ENCODE data around the gene KIF25.

The KIF25 gene

GRCh38 chr6:168053957-168054471 is 56.5 kb downstream of the KIF25 start:
- no peaks in the 10 kb centered on the region for H3K4me1 Mint-ChIP-seq (ENCODE audit: low read depth)
- no peaks in the 10 kb centered on the region for H3K36me3 Mint-ChIP-seq (ENCODE audit: low read depth)
- H3K4me3 Mint-ChIP-seq = no peak overlapping the region
- H3K9me3 Mint-ChIP-seq = no peaks in the 10 kb centered on the region
- no peaks in the 10 kb centered on the region for H3K27me3 Mint-ChIP-seq (ENCODE audit: low read depth)
- no peak overlapping the region for H3K27ac Mint-ChIP-seq
- no peak for DNase-seq (ENCODE audit: low spot score)

- H3K4me1 Mint-ChIP-seq (ENCODE audit: low read depth) = no peaks in the 10 kb centered on the region
- no peaks in the 10 kb centered on the region for H3K27me3 Mint-ChIP-seq (ENCODE audit: low read depth)
- H3K9me3 Mint-ChIP-seq = no peaks in the 10 kb centered on the region
- no peak overlapping the region for H3K27ac Mint-ChIP-seq
- H3K4me3 Mint-ChIP-seq = no peak overlapping the region
- no peak for DNase-seq (ENCODE audit: low spot score)
- no peaks in the 10 kb centered on the region for H3K36me3 Mint-ChIP-seq (ENCODE audit: low read depth)
These were observed 57.5 kb downstream of the KIF25 start for GRCh38 chr6:168054765-168055560.

GRCh38 chr6:168055696-168056489 is 58.4 kb downstream of the KIF25 start:
- H3K4me1 Mint-ChIP-seq (ENCODE audit: low read depth) = no peaks in the 10 kb centered on the region
- no peaks in the 10 kb centered on the region for H3K9me3 Mint-ChIP-seq
- H3K27ac Mint-ChIP-seq = no peak overlapping the region
- no peaks in the 10 kb centered on the region for H3K27me3 Mint-ChIP-seq (ENCODE audit: low read depth)
- no peaks in the 10 kb centered on the region for H3K36me3 Mint-ChIP-seq (ENCODE audit: low read depth)
- H3K4me3 Mint-ChIP-seq = no peak overlapping the region
- DNase-seq (ENCODE audit: low spot score) = no peak

- H3K4me3 Mint-ChIP-seq = no peak overlapping the region
- H3K36me3 Mint-ChIP-seq (ENCODE audit: low read depth) = no peaks in the 10 kb centered on the region
- no peak for DNase-seq (ENCODE audit: low spot score)
- H3K27ac Mint-ChIP-seq = no peak overlapping the region
- H3K4me1 Mint-ChIP-seq (ENCODE audit: low read depth) = no peaks in the 10 kb centered on the region
- H3K9me3 Mint-ChIP-seq = no peaks in the 10 kb centered on the region
- no peaks in the 10 kb centered on the region for H3K27me3 Mint-ChIP-seq (ENCODE audit: low read depth)
These were observed 59.5 kb downstream of the KIF25 start for GRCh38 chr6:168056892-168057527.

- Mint-ChIP-seq H3K27me3 (ENCODE audit: low read depth) (no peaks in the 10 kb centered on the region), H3K4me1 (ENCODE audit: low read depth) (no peaks in the 10 kb centered on the region), H3K36me3 (ENCODE audit: low read depth) (no peaks in the 10 kb centered on the region), H3K9me3 (no peaks in the 10 kb centered on the region), H3K27ac (no peak overlapping the region), H3K4me3 (no peak overlapping the region)
- DNase-seq (ENCODE audit: low spot score) = no peak
These were observed 60.4 kb downstream of the KIF25 start for GRCh38 chr6:168057836-168058235.

- Mint-ChIP-seq H3K4me1 (ENCODE audit: low read depth) (no peaks in the 10 kb centered on the region), H3K9me3 (no peaks in the 10 kb centered on the region), H3K27ac (no peak overlapping the region), H3K36me3 (ENCODE audit: low read depth) (no peaks in the 10 kb centered on the region), H3K27me3 (ENCODE audit: low read depth) (no peaks in the 10 kb centered on the region), H3K4me3 (no peak overlapping the region)
- DNase-seq (ENCODE audit: low spot score) = no peak
These were observed 61.5 kb downstream of the KIF25 start for GRCh38 chr6:168058691-168059551.

GRCh38 chr6:168060521-168060931 is 63.1 kb downstream of the KIF25 start:
- H3K27me3 Mint-ChIP-seq (ENCODE audit: low read depth) = no peaks in the 10 kb centered on the region
- no peaks in the 10 kb centered on the region for H3K36me3 Mint-ChIP-seq (ENCODE audit: low read depth)
- H3K4me1 Mint-ChIP-seq (ENCODE audit: low read depth) = no peaks in the 10 kb centered on the region
- H3K27ac Mint-ChIP-seq = no peak overlapping the region
- DNase-seq (ENCODE audit: low spot score) = no peak
- H3K4me3 Mint-ChIP-seq = no peak overlapping the region
- H3K9me3 Mint-ChIP-seq = no peaks in the 10 kb centered on the region

- H3K4me1 Mint-ChIP-seq (ENCODE audit: low read depth) = no peaks in the 10 kb centered on the region
- H3K4me3 Mint-ChIP-seq = no peak overlapping the region
- H3K9me3 Mint-ChIP-seq = no peaks in the 10 kb centered on the region
- no peaks in the 10 kb centered on the region for H3K36me3 Mint-ChIP-seq (ENCODE audit: low read depth)
- H3K27me3 Mint-ChIP-seq (ENCODE audit: low read depth) = no peaks in the 10 kb centered on the region
- no peak overlapping the region for H3K27ac Mint-ChIP-seq
- no peak for DNase-seq (ENCODE audit: low spot score)
These were observed 64.1 kb downstream of the KIF25 start for GRCh38 chr6:168061269-168062210.

- Mint-ChIP-seq H3K36me3 (ENCODE audit: low read depth) (no peaks in the 10 kb centered on the region), H3K27ac (no peak overlapping the region), H3K9me3 (no peaks in the 10 kb centered on the region), H3K27me3 (ENCODE audit: low read depth) (no peaks in the 10 kb centered on the region), H3K4me1 (ENCODE audit: low read depth) (no peaks in the 10 kb centered on the region), H3K4me3 (no peak overlapping the region)
- no peak for DNase-seq (ENCODE audit: low spot score)
These were observed 65.1 kb downstream of the KIF25 start for GRCh38 chr6:168062346-168063289.

GRCh38 chr6:168063431-168063830 is 66.0 kb downstream of the KIF25 start:
- H3K4me1 Mint-ChIP-seq (ENCODE audit: low read depth) = no peaks in the 10 kb centered on the region
- DNase-seq (ENCODE audit: low spot score) = no peak
- H3K27me3 Mint-ChIP-seq (ENCODE audit: low read depth) = no peaks in the 10 kb centered on the region
- H3K4me3 Mint-ChIP-seq = no peak overlapping the region
- H3K36me3 Mint-ChIP-seq (ENCODE audit: low read depth) = no peaks in the 10 kb centered on the region
- H3K27ac Mint-ChIP-seq = no peak overlapping the region
- H3K9me3 Mint-ChIP-seq = no peaks in the 10 kb centered on the region

- H3K9me3 Mint-ChIP-seq = no peaks in the 10 kb centered on the region
- H3K36me3 Mint-ChIP-seq (ENCODE audit: low read depth) = no peaks in the 10 kb centered on the region
- H3K4me1 Mint-ChIP-seq (ENCODE audit: low read depth) = no peaks in the 10 kb centered on the region
- no peak overlapping the region for H3K4me3 Mint-ChIP-seq
- DNase-seq (ENCODE audit: low spot score) = no peak
- H3K27ac Mint-ChIP-seq = no peak overlapping the region
- H3K27me3 Mint-ChIP-seq (ENCODE audit: low read depth) = no peaks in the 10 kb centered on the region
These were observed 66.8 kb downstream of the KIF25 start for GRCh38 chr6:168064226-168064807.

Data from T-helper 2 cell treated with Interferon-gamma antibody and Interleukin-4, amounts not matched to agents 5 μg/mL and 100 μg/mL, for 36 hours (primary cell).